SK-N-SH (cell line): Measurements from ENCODE around the gene EVL. TPM values are rescaled to one million over a fixed set of nuclear protein-coding genes. Genes with fewer than 3 reads are reported as not detected.

Experiments
- CTCF ChIA-PET: fragments of 300-600, 350-600 bp; formaldehyde crosslinking; extraction: SDS; loops from one replicate; lab custom pipeline; 2021; lab: Yijun Ruan, JAX
- POLR2A ChIA-PET: fragments of 350-600 bp; sonication (Branson Sonifier 250); formaldehyde crosslinking; extraction: SDS; loops from one replicate; lab custom pipeline; 2020; ENCODE audit warnings: antibody characterized with exemption, inconsistent platforms; lab: Yijun Ruan, JAX
- DNase-seq: peaks from one replicate; pipeline ENCODE4 v3.0.0; 2012
- H2AFZ ChIP-seq: fragments of 200-600 bp; sonication (generic); 2 replicates; pipeline ENCODE4 v1.8.1; 2016; ENCODE audit warnings: antibody characterized with exemption, mild to moderate bottlenecking, low read depth
- H3F3A ChIP-seq: fragments of 200-600 bp; sonication (generic); replicated peaks from 2 replicates; pipeline ENCODE3; 2016; ENCODE audit warnings: antibody characterized with exemption, mild to moderate bottlenecking; ENCODE audit not compliant: insufficient read depth
- H3K27ac ChIP-seq, 2 experiments: fragments of 200-500 bp in 1 of 2; fragments of 200-600 bp in 1 of 2; sonication (Bioruptor generic) in 1 of 2; sonication (generic), shearing (Covaris generic) in 1 of 2; 2 replicates each; pipeline versions ENCODE4 v1.5.1 to v1.6.1; 2014 to 2016; ENCODE audit warnings: low read depth in 2 of 2, inconsistent platforms in 1 of 2, low read length in 1 of 2, mild to moderate bottlenecking in 1 of 2, mixed read lengths in 1 of 2
- H3K27me3 ChIP-seq: fragments of 200-600 bp; sonication (generic), shearing (Covaris generic); 2 replicates; pipeline ENCODE4 v1.6.1; 2016; ENCODE audit warnings: mixed run types; ENCODE audit not compliant: insufficient read depth
- H3K36me3 ChIP-seq, 2 experiments: fragments of 200-500 bp in 1 of 2; fragments of 200-600 bp in 1 of 2; sonication (Bioruptor generic) in 1 of 2; sonication (generic) in 1 of 2; replicated peaks in 1 of 2; 2 replicates each; pipeline versions ENCODE3 to v1.5.1; 2014 to 2016; ENCODE audit warnings: low read length in 1 of 2, mild to moderate bottlenecking in 1 of 2; ENCODE audit not compliant: insufficient read depth in 2 of 2, control insufficient read depth in 1 of 2
- H3K4me1 ChIP-seq, 2 experiments: fragments of 200-500 bp in 1 of 2; fragments of 200-600 bp in 1 of 2; sonication (Bioruptor generic) in 1 of 2; sonication (generic), shearing (Covaris generic) in 1 of 2; 2 replicates each; pipeline versions ENCODE4 v1.5.1 to v1.6.1; 2014 to 2016; ENCODE audit warnings: low read depth in 1 of 2, low read length in 1 of 2, mixed run types in 1 of 2; ENCODE audit not compliant: insufficient read depth in 2 of 2, control insufficient read depth in 1 of 2
- H3K4me2 ChIP-seq: fragments of 200-600 bp; sonication (generic), shearing (Covaris generic); 2 replicates; pipeline ENCODE4 v1.6.1; 2017; ENCODE audit warnings: mixed run types
- H3K4me3 ChIP-seq, 2 experiments: fragments of 200-500 bp in 1 of 2; fragments of 200-600 bp in 1 of 2; sonication (Bioruptor generic) in 1 of 2; sonication (generic), shearing (Covaris generic) in 1 of 2; 2 replicates each; pipeline versions ENCODE4 v1.5.1 to v1.8.1; 2014 to 2016; ENCODE audit warnings: low read depth in 2 of 2, inconsistent platforms in 1 of 2, low read length in 1 of 2, mild to moderate bottlenecking in 1 of 2, mixed read lengths in 1 of 2, moderate library complexity in 1 of 2
- H3K79me2 ChIP-seq: fragments of 200-600 bp; sonication (generic); 2 replicates; pipeline ENCODE4 v1.8.1; 2017; ENCODE audit warnings: mild to moderate bottlenecking; ENCODE audit not compliant: insufficient read depth
- H3K9ac ChIP-seq: fragments of 200-600 bp; sonication (generic); 2 replicates; pipeline ENCODE4 v1.6.1; 2017; ENCODE audit warnings: mixed run types
- H3K9me2 ChIP-seq: fragments of 200-600 bp; sonication (generic); 2 replicates; pipeline ENCODE4 v1.6.1; 2017; ENCODE audit warnings: mixed run types
- H3K9me3 ChIP-seq: fragments of 200-600 bp; sonication (generic); 2 replicates; pipeline ENCODE4 v1.6.1; 2017; ENCODE audit warnings: mixed run types, mild to moderate bottlenecking, moderate library complexity
- H4K20me1 ChIP-seq: fragments of 200-600 bp; sonication (generic); 2 replicates; pipeline ENCODE4 v1.6.1; 2017; ENCODE audit warnings: mild to moderate bottlenecking, mixed run types; ENCODE audit not compliant: insufficient read depth
- CHD2 ChIP-seq: fragments of 150-350 bp; IDR thresholded peaks from 2 replicates; pipeline ENCODE4 v1.6.1; 2018; ENCODE audit warnings: low read length; ENCODE audit not compliant: partially characterized antibody
- ELF1 ChIP-seq: IDR thresholded peaks from 2 replicates; pipeline ENCODE4 v1.4.0; 2012
- FOSL2 ChIP-seq: IDR thresholded peaks from 2 replicates; pipeline ENCODE4 v1.4.0; 2012; ENCODE audit warnings: low read depth, mild to moderate bottlenecking, moderate library complexity, borderline replicate concordance
- FOXJ3 ChIP-seq: sonication (generic); formaldehyde crosslinking; IDR thresholded peaks from 2 replicates; pipeline ENCODE4 v1.5.1; 2020; ENCODE audit warnings: mild to moderate bottlenecking, missing genetic modification reagents
- GATA2 ChIP-seq: sonication (generic); formaldehyde crosslinking; IDR thresholded peaks from 2 replicates; pipeline ENCODE4 v1.5.0; 2020; ENCODE audit warnings: mild to moderate bottlenecking, missing genetic modification reagents
- MXI1 ChIP-seq: IDR thresholded peaks from 2 replicates; pipeline ENCODE4 v1.6.1; 2012; ENCODE audit warnings: mild to moderate bottlenecking, low read depth, low read length, improper control_type of control experiment
- NFIC ChIP-seq: IDR thresholded peaks from 2 replicates; pipeline ENCODE4 v1.4.0; 2012; ENCODE audit warnings: borderline replicate concordance
- RCOR1 ChIP-seq: fragments of 150-350 bp; IDR thresholded peaks from 2 replicates; pipeline ENCODE4 v1.6.1; 2017; ENCODE audit warnings: antibody characterized with exemption, low read length
- RFX5 ChIP-seq: IDR thresholded peaks from 2 replicates; pipeline ENCODE4 v1.6.1; 2012; ENCODE audit warnings: mild to moderate bottlenecking, improper control_type of control experiment, low read length
- RXRA ChIP-seq: IDR thresholded peaks from 2 replicates; pipeline ENCODE4 v1.4.0; 2012; ENCODE audit warnings: low read depth, mild to moderate bottlenecking, borderline replicate concordance
- SIN3A ChIP-seq: IDR thresholded peaks from 2 replicates; pipeline ENCODE4 v1.6.1; 2012; ENCODE audit warnings: low read depth, mild to moderate bottlenecking, low read length, moderate library complexity, borderline replicate concordance
- SMC3 ChIP-seq: IDR thresholded peaks from 2 replicates; pipeline ENCODE4 v1.6.1; 2012; ENCODE audit warnings: low read depth, low read length, improper control_type of control experiment
- TAF1 ChIP-seq: IDR thresholded peaks from 2 replicates; pipeline ENCODE4 v1.6.1; 2012; ENCODE audit warnings: low read depth, mild to moderate bottlenecking, low read length, moderate library complexity, borderline replicate concordance
- TCF12 ChIP-seq: IDR thresholded peaks from 2 replicates; pipeline ENCODE4 v1.4.0; 2012
- YY1 ChIP-seq: IDR thresholded peaks from 2 replicates; pipeline ENCODE4 v1.4.0; 2012; ENCODE audit warnings: low read depth, mild to moderate bottlenecking
- ZBTB33 ChIP-seq: IDR thresholded peaks from 2 replicates; pipeline ENCODE4 v1.4.0; 2012; ENCODE audit warnings: low read depth, borderline replicate concordance
- WGBS: methylation state at CpG from one replicate; pipeline ENCODE4 v1.1.6; 2017; ENCODE audit warnings: low lambda C conversion rate; 5-methylcytosine and 5-hydroxymethylcytosine counted together
- polyA plus RNA-seq, 3 experiments: library from polyadenylated mRNA; depleted of rRNA; stranded (reverse); fragments of >200 nt; gene quantifications; 2 replicates each; pipeline ENCODE4 v1.2.3, GENCODE V29; 2012
- TF ChIP-seq, protein P1 (sequence below): fragments of 150-350 bp; IDR thresholded peaks from 2 replicates; pipeline ENCODE4 v1.6.1; 2016; ENCODE audit warnings: mild to moderate bottlenecking, low read depth, low read length
- TF ChIP-seq, protein P2 (sequence below): IDR thresholded peaks from 2 replicates; pipeline ENCODE4 v1.4.0; 2012; ENCODE audit warnings: low read depth
- TF ChIP-seq, protein P3 (sequence below): fragments of 200-600 bp; sonication (generic); IDR thresholded peaks from 2 replicates; pipeline ENCODE4 v1.6.1; 2017; ENCODE audit warnings: antibody characterized with exemption, mild to moderate bottlenecking, moderate library complexity
- TF ChIP-seq, protein P4 (sequence below): fragments of 150-350 bp; IDR thresholded peaks from 2 replicates; pipeline ENCODE4 v1.6.1; 2017; ENCODE audit warnings: antibody characterized with exemption, low read length, low read depth, borderline replicate concordance

The EVL gene
- polyA plus RNA-seq, 1 of the 3 experiments (the other 2 are of a cell fraction): 36.5 TPM

GRCh38 chr14:100065942-100066574, 836 bp downstream of the EVL start:
- 96% methylated on average over 10 of the region's 10 CpGs for WGBS
- CTCF ChIA-PET: interaction anchor here (0.6 to 1.7 kb wide), 6 partner anchors 16 to 126 kb away, joined by 3 to 5 read pairs (median 3); no protein-coding TSS in a partner anchor
- H3K4me3 ChIP-seq: no peak overlapping the region

GRCh38 chr14:100066962-100067361, 1.7 kb downstream of the EVL start:
- CTCF ChIA-PET: interaction anchor here (0.9 to 1.7 kb wide), 4 partner anchors 29 to 125 kb away, joined by 3 to 5 read pairs (median 3); no protein-coding TSS in a partner anchor
- TF ChIP-seq ELF1 (no peak), MXI1 (no peak), ZBTB33 (no peak), FOSL2 (no peak), SMC3 (no peak), RCOR1 (no peak), TCF12 (no peak), RFX5 (no peak)
- TF ChIP-seq, protein P1, sequence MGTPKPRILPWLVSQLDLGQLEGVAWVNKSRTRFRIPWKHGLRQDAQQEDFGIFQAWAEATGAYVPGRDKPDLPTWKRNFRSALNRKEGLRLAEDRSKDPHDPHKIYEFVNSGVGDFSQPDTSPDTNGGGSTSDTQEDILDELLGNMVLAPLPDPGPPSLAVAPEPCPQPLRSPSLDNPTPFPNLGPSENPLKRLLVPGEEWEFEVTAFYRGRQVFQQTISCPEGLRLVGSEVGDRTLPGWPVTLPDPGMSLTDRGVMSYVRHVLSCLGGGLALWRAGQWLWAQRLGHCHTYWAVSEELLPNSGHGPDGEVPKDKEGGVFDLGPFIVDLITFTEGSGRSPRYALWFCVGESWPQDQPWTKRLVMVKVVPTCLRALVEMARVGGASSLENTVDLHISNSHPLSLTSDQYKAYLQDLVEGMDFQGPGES: no peak
- TF ChIP-seq, protein P2, sequence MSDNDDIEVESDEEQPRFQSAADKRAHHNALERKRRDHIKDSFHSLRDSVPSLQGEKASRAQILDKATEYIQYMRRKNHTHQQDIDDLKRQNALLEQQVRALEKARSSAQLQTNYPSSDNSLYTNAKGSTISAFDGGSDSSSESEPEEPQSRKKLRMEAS: no peak
- H3K9me3 ChIP-seq: no peaks in the 10 kb centered on the region
- no peaks in the 10 kb centered on the region for H3K36me3 ChIP-seq
- no peak overlapping the region for H3K4me2 ChIP-seq
- H2AFZ ChIP-seq: no peak overlapping the region
- H3K9me2 ChIP-seq: no peaks in the 10 kb centered on the region
- POLR2A ChIA-PET: no interaction called here
- no peak overlapping the region for H3K27ac ChIP-seq
- 87% methylated on average over 9 of the region's 10 CpGs for WGBS
- H3K4me3 ChIP-seq: no peak overlapping the region
- no peaks in the 10 kb centered on the region for H3F3A ChIP-seq
- no peak for DNase-seq
- H3K79me2 ChIP-seq: 0 out of 2 replicates have a peak, but pooled peaks cover 3% of the 10 kb centered on the region
- no peaks in the 10 kb centered on the region for H3K27me3 ChIP-seq
- no peak overlapping the region for H3K9ac ChIP-seq
- H4K20me1 ChIP-seq: no peaks in the 10 kb centered on the region
- peaks cover 0 to 10% of the 10 kb centered on the region in 2 experiments; a peak in 1 of 4 replicates for H3K4me1 ChIP-seq

More at GRCh38 chr14:100065942-100066574, 836 bp downstream of the EVL start:
- Histone ChIP-seq H3F3A (no peaks in the 10 kb centered on the region), H2AFZ (no peak overlapping the region), H3K9me2 (no peaks in the 10 kb centered on the region), H3K9me3 (no peaks in the 10 kb centered on the region), H3K4me1 (peaks cover 0 to 10% of the 10 kb centered on the region in 2 experiments; a peak in 1 of 4 replicates), H3K4me2 (no peak overlapping the region), H3K36me3 (no peaks in the 10 kb centered on the region), H3K79me2 (0 out of 2 replicates have a peak, but pooled peaks cover 3% of the 10 kb centered on the region), H3K27me3 (no peaks in the 10 kb centered on the region), H3K27ac (no peak overlapping the region), H4K20me1 (no peaks in the 10 kb centered on the region), H3K9ac (no peak overlapping the region)
- TF ChIP-seq, protein P2: no peak
- TF ChIP-seq SMC3 (no peak), RXRA (no peak), TAF1 (no peak), CHD2 (no peak), SIN3A (no peak), FOXJ3 (no peak), MXI1 (no peak), FOSL2 (no peak), RFX5 (no peak), RCOR1 (no peak), GATA2 (CRISPR knock-in tag) (no peak), YY1 (no peak), NFIC (no peak)
- TF ChIP-seq, protein P3, sequence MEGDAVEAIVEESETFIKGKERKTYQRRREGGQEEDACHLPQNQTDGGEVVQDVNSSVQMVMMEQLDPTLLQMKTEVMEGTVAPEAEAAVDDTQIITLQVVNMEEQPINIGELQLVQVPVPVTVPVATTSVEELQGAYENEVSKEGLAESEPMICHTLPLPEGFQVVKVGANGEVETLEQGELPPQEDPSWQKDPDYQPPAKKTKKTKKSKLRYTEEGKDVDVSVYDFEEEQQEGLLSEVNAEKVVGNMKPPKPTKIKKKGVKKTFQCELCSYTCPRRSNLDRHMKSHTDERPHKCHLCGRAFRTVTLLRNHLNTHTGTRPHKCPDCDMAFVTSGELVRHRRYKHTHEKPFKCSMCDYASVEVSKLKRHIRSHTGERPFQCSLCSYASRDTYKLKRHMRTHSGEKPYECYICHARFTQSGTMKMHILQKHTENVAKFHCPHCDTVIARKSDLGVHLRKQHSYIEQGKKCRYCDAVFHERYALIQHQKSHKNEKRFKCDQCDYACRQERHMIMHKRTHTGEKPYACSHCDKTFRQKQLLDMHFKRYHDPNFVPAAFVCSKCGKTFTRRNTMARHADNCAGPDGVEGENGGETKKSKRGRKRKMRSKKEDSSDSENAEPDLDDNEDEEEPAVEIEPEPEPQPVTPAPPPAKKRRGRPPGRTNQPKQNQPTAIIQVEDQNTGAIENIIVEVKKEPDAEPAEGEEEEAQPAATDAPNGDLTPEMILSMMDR: no peak
- TF ChIP-seq, protein P4, sequence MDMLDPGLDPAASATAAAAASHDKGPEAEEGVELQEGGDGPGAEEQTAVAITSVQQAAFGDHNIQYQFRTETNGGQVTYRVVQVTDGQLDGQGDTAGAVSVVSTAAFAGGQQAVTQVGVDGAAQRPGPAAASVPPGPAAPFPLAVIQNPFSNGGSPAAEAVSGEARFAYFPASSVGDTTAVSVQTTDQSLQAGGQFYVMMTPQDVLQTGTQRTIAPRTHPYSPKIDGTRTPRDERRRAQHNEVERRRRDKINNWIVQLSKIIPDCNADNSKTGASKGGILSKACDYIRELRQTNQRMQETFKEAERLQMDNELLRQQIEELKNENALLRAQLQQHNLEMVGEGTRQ: no peak
- no peak for DNase-seq
- POLR2A ChIA-PET: no interaction called here
